Pancreas (tissue), 8 donors: ENCODE results near the gene MIX23. TPM values are rescaled to one million over a fixed set of nuclear protein-coding genes. Genes with fewer than 3 reads are reported as not detected.

Experiments used
- polyA plus RNA-seq, 2 donors: library from polyadenylated mRNA; stranded (reverse); fragments of 200-250 nt; gene quantifications; one replicate each; pipeline ENCODE4 v1.2.3, GENCODE V29; 2013
- total RNA-seq, 6 donors: library from RNA; stranded (reverse); fragmentation: NEBNext Ultra II Directional in 4 of 6; extraction: Animal tissue kit (Norgen Biotek cat#: 25700) in 4 of 6; gene quantifications; one replicate each; pipeline versions ENCODE4 v1.2.1 to v1.2.4, GENCODE V29; 2021 to 2023
- donor health status: healthy with polysubstance abuse.
- donor health status: DM: no; HTN: no; CAD: no; lungs with moderate emphysema.
- donor health status: DM: no; HTN: no; CAD: no.
- donor health status: Bipolar disorder and iron deficiency.
- donor health status: DM: yes; HTN: yes; CAD: no.
- donor health status: DM: no; HTN: no; CAD: no.
- donor health status: DM: no; HTN: no; CAD: no.
- donor health status: DM: yes; HTN: yes; CAD: no.

MIX23 gene
- total and polyA plus RNA-seq, 8 donors, result 9.3 to 28.6 (median 14.0) TPM

Other genes starting within 250 kb of the MIX23 start
- gene CASR, start 199.6 kb downstream of the MIX23 start, total RNA-seq, result 10 to 100 TPM in 3 of 6 donors, 1 to 10 TPM in 3; 7.6 to 15.5 (median 10.5) TPM
- gene CASR, start 199.6 kb downstream of the MIX23 start, polyA plus RNA-seq, result 10 to 100 TPM in 1 of 2 donors, 1 to 10 TPM in 1; 6.9 to 24.6 TPM
- gene CSTA, start 58.0 kb downstream of the MIX23 start, total RNA-seq, result 1 to 10 TPM in 2 of 6 donors, under 1 TPM in 2, not detected in 2; 0.63 to 2.1 (median 1.0) TPM
- 1 to 10 TPM; 3.0 to 3.7 TPM for gene CSTA, start 58.0 kb downstream of the MIX23 start, polyA plus RNA-seq
- 10 to 100 TPM; 32.8 to 60.4 (median 43.9) TPM for gene FAM162A, start 951 bp upstream of the MIX23 start, total RNA-seq
- gene FAM162A, start 951 bp upstream of the MIX23 start, polyA plus RNA-seq, result 10 to 100 TPM; 53.1 to 74.3 TPM
- gene WDR5B, start 32.8 kb upstream of the MIX23 start, total RNA-seq, result 1 to 10 TPM; 2.6 to 5.4 (median 3.3) TPM
- gene WDR5B, start 32.8 kb upstream of the MIX23 start, polyA plus RNA-seq, result 1 to 10 TPM; 2.3 to 3.9 TPM
- gene KPNA1, start 131.7 kb upstream of the MIX23 start, total RNA-seq, result 10 to 100 TPM; 19.7 to 35.1 (median 25.9) TPM
- 10 to 100 TPM in 1 of 2 donors, 1 to 10 TPM in 1; 5.7 to 12.6 TPM for gene KPNA1, start 131.7 kb upstream of the MIX23 start, polyA plus RNA-seq
- 10 to 100 TPM in 5 of 6 donors, 1 to 10 TPM in 1; 8.6 to 22.7 (median 13.3) TPM for gene PARP9, start 181.1 kb upstream of the MIX23 start, total RNA-seq
- 10 to 100 TPM; 18.1 to 33.2 TPM for gene PARP9, start 181.1 kb upstream of the MIX23 start, polyA plus RNA-seq
- 10 to 100 TPM; 15.3 to 36.6 (median 21.1) TPM for gene DTX3L, start 181.1 kb upstream of the MIX23 start, total RNA-seq
- gene DTX3L, start 181.1 kb upstream of the MIX23 start, polyA plus RNA-seq, result 1 to 10 TPM; 7.4 to 8.3 TPM
- under 1 TPM; 0.14 to 0.78 (median 0.45) TPM for gene PARP15, start 194.4 kb upstream of the MIX23 start, total RNA-seq
- gene PARP15, start 194.4 kb upstream of the MIX23 start, polyA plus RNA-seq, result under 1 TPM; 0.76 to 0.80 TPM